Embryonic facial prominence (tissue), 1 donor: ENCODE measurements around the gene ENDOG.
"Not testable (repeated sequence)": the region's sequence is repeated elsewhere in the genome, so short reads cannot be mapped to it uniquely, and the experiment has no call there.

Experiments
- DNase-seq: peaks from one replicate; pipeline ENCODE4 v3.0.0-alpha.2; 2016; ENCODE audit errors: extremely low spot score

The ENDOG gene

GRCh38 chr9:128828719-128829452 lies 10.6 kb downstream of the ENDOG start:
- DNase-seq: no peak

- peak; percentile 89 for DNase-seq
Observed at GRCh38 chr9:128829477-128830251, 11.4 kb downstream of the ENDOG start, which contains the start of gene SPOUT1. Gene SPOUT1 (minus strand): TSS chr9:128829794. CDS start chr9:128829780, 14 bp downstream.

DNA sequence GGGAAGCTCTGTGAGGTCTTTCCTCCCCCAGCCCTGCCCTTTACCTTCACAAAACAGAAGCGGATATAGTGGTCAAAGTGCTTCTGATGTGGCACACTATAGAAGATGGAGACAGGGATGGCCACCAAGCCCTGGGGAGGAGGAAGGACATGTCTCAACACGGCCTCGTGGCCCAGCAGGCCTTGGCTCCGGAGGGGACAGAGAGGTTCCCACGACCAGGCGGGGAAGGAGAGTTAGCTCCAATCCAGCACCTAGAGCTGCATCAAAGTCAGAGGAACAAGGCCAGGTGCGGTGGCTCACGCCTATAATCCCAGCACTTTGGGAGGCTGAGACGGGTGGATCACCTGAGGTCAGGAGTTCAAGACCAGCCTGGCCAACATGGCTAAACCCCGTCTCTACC lies 15.4 kb downstream of the ENDOG start:
- DNase-seq: no peak

- no peak for DNase-seq
Observed at GRCh38 chr9:128835246-128836210, 17.2 kb downstream of the ENDOG start.

DNA sequence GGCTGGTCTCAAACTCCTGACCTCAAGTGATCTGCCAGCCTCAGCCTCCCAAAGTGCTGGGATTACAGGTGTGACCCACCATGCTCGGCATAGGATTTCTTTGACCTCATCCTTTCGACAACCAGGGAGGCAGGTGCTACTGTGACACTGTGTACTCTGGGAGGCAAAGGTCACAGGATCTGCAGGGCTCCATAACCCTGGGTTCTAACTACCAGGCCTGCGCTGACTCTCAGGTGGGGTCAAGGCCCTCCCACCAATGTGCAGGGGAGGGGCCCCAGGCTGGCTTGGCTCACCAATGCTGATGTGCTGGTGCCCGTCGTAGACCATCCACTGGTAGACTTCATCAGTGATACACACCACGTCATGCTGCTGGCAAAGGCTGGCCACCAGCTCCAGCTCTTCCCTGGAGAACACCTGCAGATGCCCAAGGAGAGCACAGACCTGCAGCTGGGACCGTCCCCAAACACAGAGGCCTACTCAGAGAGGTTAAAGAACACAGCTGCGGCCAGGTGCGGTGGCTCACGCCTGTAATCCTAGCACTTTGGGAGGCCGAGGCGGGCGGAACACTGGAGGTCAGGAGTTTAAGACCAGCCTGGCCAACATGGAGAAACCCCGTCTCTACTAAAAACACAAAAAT lies 18.3 kb downstream of the ENDOG start:
- no peak for DNase-seq

DNA sequence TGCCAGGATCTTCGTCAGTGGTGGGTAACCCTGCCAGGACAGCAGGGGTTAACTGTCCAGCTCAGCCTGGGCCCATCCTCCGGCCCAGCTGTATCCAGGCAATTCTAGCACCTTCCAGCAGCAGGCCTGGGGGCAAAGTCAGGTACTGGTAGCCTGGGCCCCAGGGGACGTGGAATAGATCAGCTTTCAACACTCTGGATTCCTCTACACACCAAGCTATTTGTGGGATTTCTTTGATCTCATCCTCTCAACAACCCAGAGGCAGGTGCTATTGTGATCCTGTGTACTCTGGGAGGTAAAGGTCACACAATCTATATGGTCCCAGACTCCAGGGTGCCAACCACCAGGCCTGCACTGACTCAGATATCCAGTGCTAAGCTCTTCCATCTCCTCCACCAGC lies 20.0 kb downstream of the ENDOG start:
- no peak for DNase-seq

GRCh38 chr9:128840524-128840923 lies 22.2 kb downstream of the ENDOG start:
- no peak for DNase-seq

DNA sequence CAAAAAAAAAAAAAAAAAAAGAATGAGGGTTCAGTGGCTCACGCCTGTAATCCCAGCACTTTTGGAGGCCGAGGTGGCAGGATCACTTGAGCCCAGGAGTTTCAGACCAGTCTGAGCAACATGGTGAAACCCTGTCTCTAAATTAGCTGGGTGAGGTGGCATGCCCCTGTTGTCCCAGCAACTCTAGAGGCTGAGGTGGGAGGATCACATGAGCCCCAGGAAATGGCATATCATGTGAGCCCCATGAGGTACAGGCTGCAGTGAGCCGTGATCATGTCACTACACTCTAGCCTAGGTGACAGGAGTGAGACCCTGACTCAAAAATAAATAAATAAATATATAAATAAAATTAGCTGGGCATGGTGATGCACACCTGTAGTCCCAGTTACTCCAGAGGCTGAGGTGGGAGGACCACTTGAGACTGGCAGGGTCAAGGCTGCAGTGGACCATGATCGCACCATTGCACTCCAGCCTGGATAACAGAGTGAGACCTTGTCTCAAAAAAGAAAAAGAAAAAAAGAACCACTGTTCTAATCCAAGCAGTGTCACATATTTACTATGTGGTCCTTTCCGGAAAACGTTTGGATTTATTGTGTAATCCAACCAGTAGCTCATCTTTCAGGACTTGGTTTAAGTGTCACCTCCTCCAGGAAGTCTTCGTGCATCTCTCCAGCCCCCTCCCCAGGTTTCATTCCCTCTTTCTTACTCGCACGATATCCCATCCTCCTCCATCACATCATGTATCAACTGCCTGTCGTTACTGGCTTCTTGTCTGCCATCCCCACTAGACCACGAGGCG lies 23.6 kb downstream of the ENDOG start:
- no peak for DNase-seq

- not testable (repeated sequence) for DNase-seq
Observed at GRCh38 chr9:128843171-128843570, 24.9 kb downstream of the ENDOG start.

- DNase-seq: no peak
Observed at GRCh38 chr9:128845186-128845931, 27.1 kb downstream of the ENDOG start.

DNA sequence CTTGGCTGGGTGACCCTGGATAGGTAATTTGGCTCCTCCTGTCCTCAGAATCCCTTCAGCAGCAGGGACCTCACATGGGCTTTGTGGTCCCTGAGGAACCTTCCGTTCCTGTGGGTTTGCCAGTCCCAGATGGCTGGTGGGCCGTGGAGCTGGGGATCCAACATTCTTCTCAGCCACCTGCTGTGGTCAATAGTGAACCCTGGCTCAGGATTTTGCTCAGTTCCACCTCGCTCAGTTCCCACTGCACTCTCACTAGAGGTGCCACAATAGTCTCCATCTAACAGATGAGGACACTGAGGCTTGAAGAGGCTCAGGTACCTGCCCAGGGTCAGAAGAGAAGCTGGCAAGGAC lies 28.4 kb downstream of the ENDOG start:
- no peak for DNase-seq

- no peak for DNase-seq
Observed at GRCh38 chr9:128847803-128848202, 29.5 kb downstream of the ENDOG start.

- DNase-seq: not testable (repeated sequence)
Observed at GRCh38 chr9:128851024-128851423, 32.7 kb downstream of the ENDOG start.

GRCh38 chr9:128851779-128852600 lies 33.7 kb downstream of the ENDOG start:
- DNase-seq: not testable (repeated sequence)

- DNase-seq: not testable (repeated sequence)
Observed at GRCh38 chr9:128852646-128853045, 34.3 kb downstream of the ENDOG start.

DNA sequence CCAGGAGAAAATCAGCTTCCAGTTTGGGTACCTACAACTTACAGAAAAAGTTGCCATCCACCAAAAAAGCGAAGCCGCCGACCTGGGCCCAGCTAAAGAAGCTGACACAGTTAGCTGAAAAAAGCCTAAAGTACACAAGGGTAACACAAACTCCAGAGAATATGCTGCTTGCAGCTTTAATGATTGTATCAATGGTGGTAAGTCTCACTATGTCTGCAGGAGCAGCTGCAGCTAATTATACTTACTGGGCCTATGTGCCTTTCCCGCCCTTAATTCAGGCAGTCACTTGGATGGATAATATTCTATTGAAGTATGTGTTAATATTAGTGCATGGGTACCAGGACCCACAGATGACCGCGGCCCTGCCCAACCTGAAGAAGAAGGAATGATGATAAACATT lies 36.2 kb downstream of the ENDOG start:
- not testable (repeated sequence) for DNase-seq

DNA sequence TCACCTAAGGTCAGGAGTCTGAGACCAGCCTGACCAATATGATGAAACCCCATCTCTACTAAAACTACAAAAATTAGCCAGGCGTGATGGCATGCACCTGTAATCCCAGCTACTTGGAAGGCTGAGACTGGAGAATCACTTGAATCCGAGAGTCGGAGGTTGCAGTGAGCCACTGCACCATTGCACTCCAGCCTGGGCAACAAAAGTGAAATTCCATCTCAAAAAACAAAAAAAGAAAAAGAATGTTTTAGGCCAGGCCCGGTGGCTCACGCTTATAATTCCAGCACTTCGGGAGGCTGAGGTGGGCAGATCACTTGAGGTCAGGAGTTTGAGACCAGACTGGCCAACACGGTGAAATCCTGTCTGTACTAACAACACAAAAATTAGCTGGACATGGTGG lies 40.2 kb downstream of the ENDOG start:
- DNase-seq: not testable (repeated sequence)

DNA sequence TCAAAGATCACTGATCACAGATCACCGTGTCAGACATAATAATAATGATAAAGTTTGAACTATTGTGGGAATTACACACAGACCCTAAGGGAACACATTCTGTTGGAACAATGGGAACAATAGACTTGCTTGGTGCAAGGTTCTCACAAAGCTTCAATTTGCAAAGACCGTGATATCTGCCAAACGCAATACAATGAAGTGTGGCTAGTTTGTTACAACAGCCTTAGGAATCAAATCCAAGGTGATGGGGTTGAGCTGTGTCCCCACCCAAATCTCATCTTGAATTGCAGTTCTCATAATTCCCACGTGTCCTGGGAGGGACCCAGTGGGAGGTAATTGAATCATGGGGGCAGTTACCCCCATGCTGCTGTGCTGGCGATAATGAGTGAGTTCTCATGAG lies 42.6 kb downstream of the ENDOG start:
- no peak for DNase-seq

GRCh38 chr9:128861501-128861900 lies 43.2 kb downstream of the ENDOG start:
- no peak for DNase-seq
